H1 (cell line): ENCODE measurements around the gene ZNF213. TPM values are rescaled to one million over a fixed set of nuclear protein-coding genes. Genes with fewer than 3 reads are reported as not detected.

Source experiments
- CREB1 ChIP-seq: IDR thresholded peaks from 2 replicates; pipeline ENCODE4 v1.6.1; 2012; ENCODE audit warnings: inconsistent platforms
- CTBP2 ChIP-seq: IDR thresholded peaks from 2 replicates; pipeline ENCODE4 v1.7.0; 2011; ENCODE audit warnings: borderline replicate concordance, mild to moderate bottlenecking, moderate library complexity, mixed read lengths, low read length; ENCODE audit not compliant: insufficient read depth, insufficient read length
- EGR1 ChIP-seq: IDR thresholded peaks from 2 replicates; pipeline ENCODE4 v1.6.1; 2011; ENCODE audit warnings: low read depth, low read length, borderline replicate concordance
- HDAC6 ChIP-seq: IDR thresholded peaks from one replicate; pipeline ENCODE4 v1.7.1; 2012; ENCODE audit warnings: low read depth, mild to moderate bottlenecking, inconsistent platforms, low read length, moderate library complexity
- POLR2AphosphoS5 ChIP-seq: IDR thresholded peaks from 2 replicates; pipeline ENCODE4 v1.6.1; 2011; ENCODE audit warnings: low read depth, low read length
- RAD21 ChIP-seq, 2 experiments: IDR thresholded peaks in 1 of 2; conservative IDR thresholded peaks in 1 of 2; 2 replicates each; pipeline ENCODE4 v1.6.1; 2011; ENCODE audit warnings: low read depth in 2 of 2, low read length in 2 of 2, improper control_type of control experiment in 1 of 2, inconsistent platforms in 1 of 2, mild to moderate bottlenecking in 1 of 2, moderate library complexity in 1 of 2
- SIN3A ChIP-seq, 2 experiments: IDR thresholded peaks in 1 of 2; conservative IDR thresholded peaks in 1 of 2; 2 replicates each; pipeline ENCODE4 v1.6.1; 2011 to 2012; ENCODE audit warnings: low read length in 2 of 2, improper control_type of control experiment in 1 of 2, low read depth in 1 of 2, mild to moderate bottlenecking in 1 of 2
- polyA plus RNA-seq, 7 experiments: library from polyadenylated mRNA; depleted of rRNA in 3 of 7; stranded (reverse) in 5 of 7; unstranded in 2 of 7; fragments of >200 nt in 5 of 7; fragments of 200-250 nt in 2 of 7; gene quantifications; 1 replicate in 5 of 7; 2 replicates in 1 of 7; 4 replicates in 1 of 7; pipeline versions ENCODE4 v1.2.1 to v1.2.3, GENCODE V29; 2011 to 2013; ENCODE audit warnings: missing spikeins in 2 of 7, mixed read lengths in 2 of 7
- total RNA-seq: library from RNA; stranded (reverse); fragmentation: NEBNext Ultra II Directional; extraction: Animal tissue kit (Norgen Biotek cat#: 25700); gene quantifications from 2 replicates; pipeline ENCODE4 v1.2.1, GENCODE V29; 2021

Gene ZNF213
- total and polyA plus RNA-seq, 2 of the 8 experiments (the other 6 are each of a cell fraction or from before 2014, with no cell fraction given) = 1.6 to 6.9 TPM

- no peak for TF ChIP-seq CTBP2
- TF ChIP-seq EGR1 = peak; percentile 93
- TF ChIP-seq POLR2AphosphoS5 = no peak
- no peak for TF ChIP-seq CREB1
- TF ChIP-seq RAD21 (IDR thresholded peaks at IDR 0.05 in 1 of 2, conservative IDR thresholded peaks at IDR 0.05 in 1 of 2; ENCODE audit: low read depth in 2 of 2, low read length in 2 of 2) = peak; percentile 72 to 75
- peak in 1 of 2 experiments; percentile 68; a peak in 2 of 4 replicates for TF ChIP-seq SIN3A (conservative IDR thresholded peaks at IDR 0.05 in 1 of 2, IDR thresholded peaks at IDR 0.05 in 1 of 2; ENCODE audit: low read depth in 1 of 2, low read length in 2 of 2)
- peak; percentile 71 for TF ChIP-seq HDAC6
- TF ChIP-seq, all 59 proteins: peak for 21
Measured at GRCh38 chr16:3152277-3152990, 17.6 kb downstream of the ZNF213 start (continued).
